IMR-90 (cell line): ENCODE measurements around the gene KIAA0825. TPM values are rescaled to one million over a fixed set of nuclear protein-coding genes. Genes with fewer than 3 reads are reported as not detected.

Experiments used
- ATAC-seq: fragments of 200-7000 bp; cut with Tn5 transposase; 2 replicates; pipeline ENCODE4 v1.9.1; 2020; ENCODE audit warnings: low read depth, mild to moderate bottlenecking, moderate library complexity
- BruUV-seq: library from RNA; stranded (reverse); fragments of 400-500 nt; replicated peaks from 2 replicates; lab custom pipeline; 2021; lab: Mats Ljungman, UMichigan
- CTCF ChIA-PET: fragments of 300-600 bp; formaldehyde crosslinking; extraction: SDS; loops from one replicate; lab custom pipeline; 2021; ENCODE audit warnings: antibody characterized with exemption; lab: Yijun Ruan, JAX
- POLR2A ChIA-PET: fragments of 300-600 bp; sonication (Branson Sonifier 250); formaldehyde crosslinking; loops from one replicate; lab custom pipeline; 2022; ENCODE audit warnings: antibody characterized with exemption; ENCODE audit not compliant: unreplicated experiment; lab: Charles Lee
- DNase-seq: peaks from one replicate; pipeline ENCODE4 v3.0.0; 2013
- H2AFZ ChIP-seq: replicated peaks from 2 replicates; pipeline ENCODE3; 2013; ENCODE audit warnings: low read length, mild to moderate bottlenecking; ENCODE audit not compliant: poor library complexity
- H2AK5ac ChIP-seq: 2 replicates; pipeline ENCODE4 v1.6.1; 2013; ENCODE audit warnings: low read depth, low read length, inconsistent platforms
- H2AK9ac ChIP-seq: replicated peaks from 2 replicates; pipeline ENCODE3; 2013; ENCODE audit warnings: mild to moderate bottlenecking, low read depth, low read length, moderate library complexity; ENCODE audit not compliant: poor library complexity
- H2BK120ac ChIP-seq: 2 replicates; pipeline ENCODE4 v1.6.1; 2013; ENCODE audit warnings: low read depth, low read length, inconsistent platforms
- H2BK15ac ChIP-seq: 3 replicates; pipeline ENCODE4 v1.6.1; 2013; ENCODE audit warnings: low read depth, low read length, inconsistent platforms
- H2BK20ac ChIP-seq: 2 replicates; pipeline ENCODE4 v1.6.1; 2013; ENCODE audit warnings: low read depth, mild to moderate bottlenecking, inconsistent platforms, low read length, moderate library complexity
- H2BK5ac ChIP-seq: 2 replicates; pipeline ENCODE4 v1.6.1; 2013; ENCODE audit warnings: mild to moderate bottlenecking, low read depth, low read length, inconsistent platforms; ENCODE audit not compliant: poor library complexity, severe bottlenecking
- H3K14ac ChIP-seq: replicated peaks from 2 replicates; pipeline ENCODE4 v1.6.1; 2013; ENCODE audit warnings: low read depth, low read length, inconsistent platforms
- H3K18ac ChIP-seq: 2 replicates; pipeline ENCODE4 v1.6.1; 2013; ENCODE audit warnings: low read depth, low read length, control low read depth
- H3K23ac ChIP-seq: 2 replicates; pipeline ENCODE4 v1.6.1; 2013; ENCODE audit warnings: low read depth, low read length, inconsistent platforms
- H3K27ac ChIP-seq: 2 replicates; pipeline ENCODE4 v1.5.1; 2013; ENCODE audit warnings: mild to moderate bottlenecking, control low read depth, low read length; ENCODE audit not compliant: insufficient read depth
- H3K27me3 ChIP-seq: 2 replicates; pipeline ENCODE4 v1.6.1; 2013; ENCODE audit warnings: low read length; ENCODE audit not compliant: control insufficient read depth, insufficient read depth
- H3K36me3 ChIP-seq: 2 replicates; pipeline ENCODE4 v1.6.1; 2013; ENCODE audit warnings: low read length, mixed read lengths; ENCODE audit not compliant: control insufficient read depth, insufficient read depth
- H3K4ac ChIP-seq: 2 replicates; pipeline ENCODE4 v1.6.1; 2013; ENCODE audit warnings: low read depth, low read length, inconsistent platforms
- H3K4me1 ChIP-seq: 2 replicates; pipeline ENCODE4 v1.6.1; 2013; ENCODE audit warnings: low read length, mixed read lengths; ENCODE audit not compliant: control insufficient read depth, insufficient read depth
- H3K4me2 ChIP-seq: 2 replicates; pipeline ENCODE4 v1.6.1; 2013; ENCODE audit warnings: low read depth, mild to moderate bottlenecking, control low read depth, low read length, moderate library complexity
- H3K4me3 ChIP-seq: 2 replicates; pipeline ENCODE4 v1.5.1; 2013; ENCODE audit warnings: low read depth, mild to moderate bottlenecking, control low read depth, low read length, moderate library complexity; ENCODE audit not compliant: insufficient read depth
- H3K56ac ChIP-seq: 2 replicates; pipeline ENCODE4 v1.6.1; 2013; ENCODE audit warnings: low read length, inconsistent platforms; ENCODE audit not compliant: insufficient read depth; ENCODE audit errors: extremely low read depth
- H3K79me1 ChIP-seq, 2 experiments: 2 replicates each; pipeline ENCODE4 v1.6.1; 2013; ENCODE audit warnings: low read length in 2 of 2, inconsistent platforms in 1 of 2, low read depth in 1 of 2
- H3K9ac ChIP-seq: 2 replicates; pipeline ENCODE4 v1.6.1; 2013; ENCODE audit warnings: low read depth, low read length, control low read depth
- H3K9me1 ChIP-seq: 2 replicates; pipeline ENCODE4 v1.6.1; 2013; ENCODE audit warnings: low read length, inconsistent platforms; ENCODE audit not compliant: insufficient read depth
- H3K9me3 ChIP-seq: 2 replicates; pipeline ENCODE4 v1.6.1; 2013; ENCODE audit warnings: low read length; ENCODE audit not compliant: control insufficient read depth, insufficient read depth
- H4K20me1 ChIP-seq: 2 replicates; pipeline ENCODE4 v1.6.1; 2013; ENCODE audit warnings: low read length, inconsistent platforms; ENCODE audit not compliant: insufficient read depth
- H4K5ac ChIP-seq: 2 replicates; pipeline ENCODE4 v1.6.1; 2013; ENCODE audit warnings: mild to moderate bottlenecking, low read depth, low read length, control low read depth
- H4K8ac ChIP-seq, 2 experiments: 2 replicates each; pipeline ENCODE4 v1.6.1; 2013; ENCODE audit warnings: low read depth in 2 of 2, low read length in 2 of 2, control low read depth in 1 of 2, inconsistent platforms in 1 of 2
- H4K91ac ChIP-seq: 2 replicates; pipeline ENCODE4 v1.6.1; 2013; ENCODE audit warnings: low read depth, low read length, inconsistent platforms; ENCODE audit not compliant: insufficient read depth
- BHLHE40 ChIP-seq: fragments of 150-350 bp; IDR thresholded peaks from 2 replicates; pipeline ENCODE4 v1.6.1; 2016; ENCODE audit warnings: mild to moderate bottlenecking, low read depth, low read length
- CEBPB ChIP-seq: IDR thresholded peaks from 2 replicates; pipeline ENCODE4 v1.6.1; 2012; ENCODE audit warnings: low read depth, low read length, improper control_type of control experiment
- CHD1 ChIP-seq: IDR thresholded peaks from 2 replicates; pipeline ENCODE4 v1.6.1; 2012; ENCODE audit warnings: low read depth, low read length, improper control_type of control experiment
- FOS ChIP-seq: fragments of 150-350 bp; IDR thresholded peaks from 2 replicates; pipeline ENCODE4 v1.6.1; 2016; ENCODE audit warnings: low read depth, low read length
- MAZ ChIP-seq: IDR thresholded peaks from 2 replicates; pipeline ENCODE4 v1.6.1; 2012; ENCODE audit warnings: low read depth, mild to moderate bottlenecking, low read length, improper control_type of control experiment, moderate library complexity, borderline replicate concordance
- MXI1 ChIP-seq: IDR thresholded peaks from 2 replicates; pipeline ENCODE4 v1.6.1; 2012; ENCODE audit warnings: low read depth, mild to moderate bottlenecking, low read length, moderate library complexity, borderline replicate concordance
- NFE2L2 ChIP-seq: fragments of 150-350 bp; IDR thresholded peaks from 2 replicates; pipeline ENCODE4 v1.6.1; 2016; ENCODE audit warnings: low read depth, mild to moderate bottlenecking, low read length
- POLR2A ChIP-seq: IDR thresholded peaks from 2 replicates; pipeline ENCODE4 v1.6.1; 2012; ENCODE audit warnings: mild to moderate bottlenecking, low read depth, low read length
- RAD21 ChIP-seq: IDR thresholded peaks from 2 replicates; pipeline ENCODE4 v1.6.1; 2012; ENCODE audit warnings: low read length, improper control_type of control experiment
- RFX5 ChIP-seq: IDR thresholded peaks from 2 replicates; pipeline ENCODE4 v1.8.0; 2012; ENCODE audit warnings: low read depth, mild to moderate bottlenecking, low read length, moderate library complexity
- SMC3 ChIP-seq: fragments of 150-350 bp; IDR thresholded peaks from 2 replicates; pipeline ENCODE4 v1.6.1; 2016; ENCODE audit warnings: low read depth, mild to moderate bottlenecking, antibody characterized with exemption, low read length, moderate library complexity
- WGBS, 2 experiments: methylation state at CpG; one replicate each; pipeline versions ENCODE4 v1.1.5 to v1.1.7; 2013; ENCODE audit warnings: missing lambda C conversion rate in 2 of 2; ENCODE audit not compliant: insufficient read length in 1 of 2; ENCODE audit errors: extremely low coverage in 2 of 2; 5-methylcytosine and 5-hydroxymethylcytosine counted together
- dilution Hi-C: fragments of 300-500 bp; cut with HindIII; formaldehyde crosslinking; loops from one replicate; pipeline ENCODE4 v1.14.3; 2018; ENCODE audit warnings: low sequenced_read_pairs; ENCODE audit not compliant: unreplicated experiment
- in situ Hi-C: fragments of 300-500 bp; cut with MboI; formaldehyde crosslinking; loops from 3 replicates; pipeline ENCODE4 v1.14.3; 2019; ENCODE audit warnings: low sequenced_read_pairs, inconsistent platforms, mixed read lengths
- intact Hi-C: fragments of 100-400 bp; cut with micrococcal nuclease; formaldehyde crosslinking; loops from 2 replicates; pipeline ENCODE4 v1.10.0; 2022
- polyA plus RNA-seq, 3 experiments: library from polyadenylated mRNA; depleted of rRNA; stranded (reverse); fragments of >200 nt; gene quantifications; 2 replicates each; pipeline ENCODE4 v1.2.3, GENCODE V29; 2012; ENCODE audit warnings: low replicate concordance in 1 of 3
- total RNA-seq: library from RNA; depleted of rRNA; stranded (reverse); fragments of >200 nt; gene quantifications from 2 replicates; pipeline ENCODE4 v1.2.3, GENCODE V29; 2012
- TF ChIP-seq, protein P1 (sequence below): fragments of 150-350 bp; IDR thresholded peaks from 2 replicates; pipeline ENCODE4 v1.6.1; 2016; ENCODE audit warnings: low read depth, mild to moderate bottlenecking, low read length, moderate library complexity, borderline replicate concordance

The KIAA0825 gene
- total and polyA plus RNA-seq, 2 of the 4 experiments (the other 2 are of a cell fraction) = 0.46 to 1.8 TPM

DNA sequence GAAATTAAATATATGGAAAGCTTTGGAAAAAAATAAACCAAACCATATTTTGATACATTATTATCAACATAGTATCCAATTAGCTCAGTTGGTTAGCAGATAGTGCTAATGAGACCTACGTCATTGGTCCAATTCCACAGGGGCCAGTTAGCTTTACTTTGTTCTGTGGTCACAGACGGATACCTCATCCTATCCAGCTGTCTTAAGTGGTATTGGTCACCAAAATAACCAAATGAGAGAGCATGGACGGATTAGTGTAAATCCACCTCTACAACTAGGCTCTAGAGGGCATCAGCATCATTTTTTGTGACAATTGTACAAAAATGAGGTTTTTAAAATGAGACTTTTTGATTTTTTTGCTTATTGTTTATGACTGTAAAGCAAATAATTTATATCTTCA is 364.2 kb downstream of the KIAA0825 start:
- Histone ChIP-seq H3K4ac (no peak overlapping the region), H3K27ac (no peak overlapping the region), H3K79me1 (no peaks in the 10 kb centered on the region), H3K14ac (no peak overlapping the region), H3K18ac (no peak overlapping the region), H3K9ac (no peak overlapping the region), H2AFZ (no peak overlapping the region), H3K36me3 (no peaks in the 10 kb centered on the region), H2AK9ac (no peak overlapping the region), H2BK5ac (no peak overlapping the region), H4K20me1 (no peaks in the 10 kb centered on the region), H3K4me3 (no peak overlapping the region), H3K23ac (no peak overlapping the region), H4K8ac (no peak overlapping the region), H3K4me1 (no peaks in the 10 kb centered on the region), H2AK5ac (no peak overlapping the region), H4K5ac (no peak overlapping the region), H2BK20ac (no peak overlapping the region), H4K91ac (no peak overlapping the region), H3K9me1 (no peaks in the 10 kb centered on the region), H2BK120ac (no peak overlapping the region), H3K4me2 (no peak overlapping the region), H3K27me3 (no peaks in the 10 kb centered on the region), H2BK15ac (no peak overlapping the region), H3K9me3 (no peaks in the 10 kb centered on the region), H3K56ac (no peak overlapping the region)
- dilution Hi-C loops = no loop called here
- CTCF ChIA-PET = interaction anchor here (1.0 kb wide), 1 partner anchor 22 kb away, joined by 3 read pairs; no protein-coding TSS in a partner anchor
- DNase-seq (no peak), ATAC-seq (no peak; the same call in 1 of the 2 replicates)
- no CpG with 5 or more reads among the region's 3 CpGs for WGBS, 2 experiments
- in situ Hi-C loops = no loop called here
- BruUV-seq = no TSS peak
- POLR2A ChIA-PET = no interaction called here
- intact Hi-C loops = no loop called here
- TF ChIP-seq, protein P1, sequence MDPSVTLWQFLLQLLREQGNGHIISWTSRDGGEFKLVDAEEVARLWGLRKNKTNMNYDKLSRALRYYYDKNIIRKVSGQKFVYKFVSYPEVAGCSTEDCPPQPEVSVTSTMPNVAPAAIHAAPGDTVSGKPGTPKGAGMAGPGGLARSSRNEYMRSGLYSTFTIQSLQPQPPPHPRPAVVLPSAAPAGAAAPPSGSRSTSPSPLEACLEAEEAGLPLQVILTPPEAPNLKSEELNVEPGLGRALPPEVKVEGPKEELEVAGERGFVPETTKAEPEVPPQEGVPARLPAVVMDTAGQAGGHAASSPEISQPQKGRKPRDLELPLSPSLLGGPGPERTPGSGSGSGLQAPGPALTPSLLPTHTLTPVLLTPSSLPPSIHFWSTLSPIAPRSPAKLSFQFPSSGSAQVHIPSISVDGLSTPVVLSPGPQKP = no peak
- TF ChIP-seq MXI1 (no peak), NFE2L2 (no peak), MAZ (no peak), RAD21 (no peak), SMC3 (no peak), FOS (no peak), RFX5 (no peak), BHLHE40 (no peak), POLR2A (no peak), CEBPB (no peak), CHD1 (no peak)
